Measurements from ENCODE around the gene SLC35B1.

Gene SLC35B1

GRCh38 chr17:49707608-49708514, at the start of gene SLC35B1:
Gene SLC35B1 (minus strand): TSS chr17:49707964. CDS start chr17:49707833, 131 bp downstream.
- DNase-seq, result peak; percentile 86 to 99 (median 97)

GRCh38 chr17:49757151-49757777, 49.5 kb upstream of the SLC35B1 start:
- DNase-seq, result no peak

- DNase-seq, result no peak
These were observed 48.8 kb upstream of the SLC35B1 start for GRCh38 chr17:49756323-49757150.

GRCh38 chr17:49755663-49756283, 48.0 kb upstream of the SLC35B1 start:
- no peak for DNase-seq

- no peak for DNase-seq
These were observed 46.2 kb upstream of the SLC35B1 start for GRCh38 chr17:49753959-49754391.

- DNase-seq, result no peak
These were observed 44.7 kb upstream of the SLC35B1 start for GRCh38 chr17:49752508-49752907.

GRCh38 chr17:49749730-49750129, 42.0 kb upstream of the SLC35B1 start:
- DNase-seq, result no peak

GRCh38 chr17:49748791-49749190, 41.0 kb upstream of the SLC35B1 start:
- DNase-seq, result no peak

GRCh38 chr17:49748223-49748622, 40.5 kb upstream of the SLC35B1 start:
- DNase-seq, result no peak

- no peak for DNase-seq
These were observed 39.9 kb upstream of the SLC35B1 start for GRCh38 chr17:49747632-49748031.

GRCh38 chr17:49746791-49747490, 39.2 kb upstream of the SLC35B1 start:
- no peak for DNase-seq

- DNase-seq, result no peak
These were observed 37.7 kb upstream of the SLC35B1 start for GRCh38 chr17:49745175-49746139.

- DNase-seq, result peak in 1 of 58 donors; percentile 6
These were observed 34.4 kb upstream of the SLC35B1 start for GRCh38 chr17:49742166-49742638.

- DNase-seq, result no peak
These were observed 33.9 kb upstream of the SLC35B1 start for GRCh38 chr17:49741692-49742076.

- no peak for DNase-seq
These were observed 33.4 kb upstream of the SLC35B1 start for GRCh38 chr17:49741009-49741691.

GRCh38 chr17:49739641-49740271, 32.0 kb upstream of the SLC35B1 start:
- peak in 4 of 58 donors; percentile 5 to 41 (median 22) for DNase-seq

GRCh38 chr17:49738456-49739163, 30.8 kb upstream of the SLC35B1 start:
- DNase-seq, result peak in 1 of 58 donors; percentile 6
